ENCODE measurements around the gene HIP1.

GRCh38 chr7:75662579-75663301 is 76.0 kb downstream of the HIP1 start:
- TF ChIP-seq, protein P1, sequence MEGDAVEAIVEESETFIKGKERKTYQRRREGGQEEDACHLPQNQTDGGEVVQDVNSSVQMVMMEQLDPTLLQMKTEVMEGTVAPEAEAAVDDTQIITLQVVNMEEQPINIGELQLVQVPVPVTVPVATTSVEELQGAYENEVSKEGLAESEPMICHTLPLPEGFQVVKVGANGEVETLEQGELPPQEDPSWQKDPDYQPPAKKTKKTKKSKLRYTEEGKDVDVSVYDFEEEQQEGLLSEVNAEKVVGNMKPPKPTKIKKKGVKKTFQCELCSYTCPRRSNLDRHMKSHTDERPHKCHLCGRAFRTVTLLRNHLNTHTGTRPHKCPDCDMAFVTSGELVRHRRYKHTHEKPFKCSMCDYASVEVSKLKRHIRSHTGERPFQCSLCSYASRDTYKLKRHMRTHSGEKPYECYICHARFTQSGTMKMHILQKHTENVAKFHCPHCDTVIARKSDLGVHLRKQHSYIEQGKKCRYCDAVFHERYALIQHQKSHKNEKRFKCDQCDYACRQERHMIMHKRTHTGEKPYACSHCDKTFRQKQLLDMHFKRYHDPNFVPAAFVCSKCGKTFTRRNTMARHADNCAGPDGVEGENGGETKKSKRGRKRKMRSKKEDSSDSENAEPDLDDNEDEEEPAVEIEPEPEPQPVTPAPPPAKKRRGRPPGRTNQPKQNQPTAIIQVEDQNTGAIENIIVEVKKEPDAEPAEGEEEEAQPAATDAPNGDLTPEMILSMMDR (IDR thresholded peaks at IDR 0.05; ENCODE audit: low read depth, low read length, poor library complexity, severe bottlenecking), result no peak
- TF ChIP-seq EZH2phosphoT487 (IDR thresholded peaks at IDR 0.05; ENCODE audit: borderline replicate concordance, low read length), result no peak
